ENCODE measurements around the gene C1orf159.

The C1orf159 gene

DNA sequence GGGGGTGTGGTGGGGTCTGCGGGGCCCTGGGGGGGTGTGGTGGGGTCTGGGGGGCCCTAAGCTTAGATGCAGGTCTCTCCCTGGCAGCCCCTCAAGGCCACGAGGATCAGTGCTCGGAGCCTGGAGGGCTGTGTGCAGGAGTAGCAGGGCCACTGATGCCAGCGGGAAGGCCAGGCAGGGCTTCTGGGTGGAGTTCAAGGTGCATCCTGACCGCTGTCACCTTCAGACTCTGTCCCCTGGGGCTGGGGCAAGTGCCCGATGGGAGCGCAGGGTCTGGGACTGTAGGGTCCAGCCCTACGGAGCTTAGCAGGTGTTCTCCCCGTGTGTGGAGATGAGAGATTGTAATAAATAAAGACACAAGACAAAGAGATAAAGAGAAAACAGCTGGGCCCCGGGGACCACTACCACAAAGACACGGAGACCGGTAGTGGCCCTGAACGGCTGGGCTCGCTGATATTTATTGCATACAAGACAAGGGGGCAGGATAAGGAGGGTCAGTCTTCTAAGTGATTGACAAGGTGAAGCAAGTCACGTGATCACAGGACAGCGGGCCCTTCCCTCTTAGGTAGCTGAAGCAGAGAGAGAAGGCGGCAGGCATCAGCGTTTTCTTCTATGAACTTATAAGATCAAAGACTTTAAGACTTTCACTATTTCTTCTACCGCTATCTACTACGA is 50.5 kb downstream of the C1orf159 start:
- Histone ChIP-seq H3K27ac (no peak overlapping the region), H3K4me3 (no peak overlapping the region)
- DNase-seq (ENCODE audit: low spot score) = no peak
- TF ChIP-seq, protein P1, sequence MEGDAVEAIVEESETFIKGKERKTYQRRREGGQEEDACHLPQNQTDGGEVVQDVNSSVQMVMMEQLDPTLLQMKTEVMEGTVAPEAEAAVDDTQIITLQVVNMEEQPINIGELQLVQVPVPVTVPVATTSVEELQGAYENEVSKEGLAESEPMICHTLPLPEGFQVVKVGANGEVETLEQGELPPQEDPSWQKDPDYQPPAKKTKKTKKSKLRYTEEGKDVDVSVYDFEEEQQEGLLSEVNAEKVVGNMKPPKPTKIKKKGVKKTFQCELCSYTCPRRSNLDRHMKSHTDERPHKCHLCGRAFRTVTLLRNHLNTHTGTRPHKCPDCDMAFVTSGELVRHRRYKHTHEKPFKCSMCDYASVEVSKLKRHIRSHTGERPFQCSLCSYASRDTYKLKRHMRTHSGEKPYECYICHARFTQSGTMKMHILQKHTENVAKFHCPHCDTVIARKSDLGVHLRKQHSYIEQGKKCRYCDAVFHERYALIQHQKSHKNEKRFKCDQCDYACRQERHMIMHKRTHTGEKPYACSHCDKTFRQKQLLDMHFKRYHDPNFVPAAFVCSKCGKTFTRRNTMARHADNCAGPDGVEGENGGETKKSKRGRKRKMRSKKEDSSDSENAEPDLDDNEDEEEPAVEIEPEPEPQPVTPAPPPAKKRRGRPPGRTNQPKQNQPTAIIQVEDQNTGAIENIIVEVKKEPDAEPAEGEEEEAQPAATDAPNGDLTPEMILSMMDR (IDR thresholded peaks at IDR 0.05) = no peak

DNA sequence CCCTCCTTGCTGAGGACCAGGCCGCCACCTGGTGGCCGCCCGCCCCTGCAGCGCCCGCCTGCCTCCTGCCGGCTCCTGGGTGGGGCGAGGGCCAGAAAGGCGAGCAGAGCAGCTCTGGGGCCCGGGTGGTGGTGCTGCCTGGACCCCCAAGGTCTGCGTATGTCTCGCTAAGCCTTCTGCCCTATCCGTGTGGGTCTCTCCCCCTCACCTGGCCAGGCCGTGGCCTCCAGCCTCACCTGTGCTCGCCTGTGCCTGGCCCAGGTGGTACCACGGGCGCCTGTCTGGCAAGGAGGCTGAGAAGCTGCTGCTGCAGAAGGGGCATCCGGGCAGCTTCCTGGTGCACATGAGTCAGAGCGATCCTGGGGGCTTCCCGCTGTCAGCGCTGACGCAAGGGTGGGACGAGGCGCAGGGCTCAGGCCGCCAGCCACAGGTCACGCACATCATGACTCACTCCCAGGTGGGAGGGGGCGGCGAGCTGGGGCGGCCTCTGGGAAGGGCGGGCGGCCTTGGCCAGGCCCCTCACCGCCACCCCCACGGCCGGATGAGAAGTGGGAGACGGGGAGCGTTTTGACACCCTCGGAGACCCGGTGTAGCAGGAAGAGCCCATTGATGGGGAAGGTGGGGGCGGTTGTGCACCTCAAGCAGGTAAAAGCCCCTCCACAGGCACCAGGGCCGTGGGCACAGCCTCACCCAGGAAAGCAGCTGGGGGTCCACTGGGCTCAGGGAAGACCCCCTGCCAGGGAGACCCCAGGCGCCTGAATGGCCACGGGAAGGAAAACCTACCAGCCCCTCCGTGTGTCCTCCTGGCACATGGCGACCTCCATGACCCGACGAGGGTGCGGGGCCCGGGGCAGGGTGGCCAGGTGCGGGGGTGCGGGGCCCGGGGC is 51.7 kb downstream of the C1orf159 start:
- no peak overlapping the region for H3K4me3 ChIP-seq
- H3K27ac ChIP-seq = no peak overlapping the region
- DNase-seq (ENCODE audit: low spot score) = no peak
- TF ChIP-seq, protein P1 (IDR thresholded peaks at IDR 0.05) = peak; percentile 85

DNA sequence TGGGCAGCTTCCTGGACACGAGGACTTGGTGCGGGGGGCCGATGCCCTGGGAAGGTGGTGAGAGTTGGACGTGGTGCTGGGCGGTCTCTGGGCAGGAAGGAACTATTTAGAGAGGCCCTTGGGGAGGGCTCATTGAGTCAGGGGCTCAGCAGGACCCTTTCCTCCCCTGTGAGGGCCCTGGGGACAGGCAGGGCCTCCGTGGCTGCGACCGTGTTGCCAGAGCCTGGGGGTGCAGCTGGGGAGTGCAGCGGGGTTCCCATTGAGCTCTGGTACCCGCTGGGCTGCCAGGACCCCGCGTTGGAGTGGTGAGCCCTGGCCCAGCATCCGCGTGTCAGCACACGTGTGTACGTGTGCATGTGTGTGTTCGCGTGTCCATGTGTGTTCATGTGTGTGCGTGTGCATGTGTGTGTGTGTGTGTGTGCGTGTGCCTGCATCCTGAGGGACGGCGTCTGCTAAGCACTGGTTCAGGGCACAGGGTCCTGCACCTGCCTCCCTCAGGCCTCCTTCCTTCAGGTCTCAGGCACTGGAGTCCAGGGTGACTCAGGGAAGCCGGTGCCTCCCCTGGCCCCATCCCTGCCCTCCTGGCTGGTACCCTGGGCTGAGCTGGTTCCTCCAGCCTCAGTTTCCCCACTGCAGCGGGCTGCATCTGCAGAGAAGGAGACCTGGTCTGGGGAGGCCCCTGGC is 52.5 kb downstream of the C1orf159 start:
- no peak for DNase-seq (ENCODE audit: low spot score)
- TF ChIP-seq, protein P1 (IDR thresholded peaks at IDR 0.05) = no peak
- no peak overlapping the region for H3K27ac ChIP-seq
- H3K4me3 ChIP-seq = no peak overlapping the region

DNA sequence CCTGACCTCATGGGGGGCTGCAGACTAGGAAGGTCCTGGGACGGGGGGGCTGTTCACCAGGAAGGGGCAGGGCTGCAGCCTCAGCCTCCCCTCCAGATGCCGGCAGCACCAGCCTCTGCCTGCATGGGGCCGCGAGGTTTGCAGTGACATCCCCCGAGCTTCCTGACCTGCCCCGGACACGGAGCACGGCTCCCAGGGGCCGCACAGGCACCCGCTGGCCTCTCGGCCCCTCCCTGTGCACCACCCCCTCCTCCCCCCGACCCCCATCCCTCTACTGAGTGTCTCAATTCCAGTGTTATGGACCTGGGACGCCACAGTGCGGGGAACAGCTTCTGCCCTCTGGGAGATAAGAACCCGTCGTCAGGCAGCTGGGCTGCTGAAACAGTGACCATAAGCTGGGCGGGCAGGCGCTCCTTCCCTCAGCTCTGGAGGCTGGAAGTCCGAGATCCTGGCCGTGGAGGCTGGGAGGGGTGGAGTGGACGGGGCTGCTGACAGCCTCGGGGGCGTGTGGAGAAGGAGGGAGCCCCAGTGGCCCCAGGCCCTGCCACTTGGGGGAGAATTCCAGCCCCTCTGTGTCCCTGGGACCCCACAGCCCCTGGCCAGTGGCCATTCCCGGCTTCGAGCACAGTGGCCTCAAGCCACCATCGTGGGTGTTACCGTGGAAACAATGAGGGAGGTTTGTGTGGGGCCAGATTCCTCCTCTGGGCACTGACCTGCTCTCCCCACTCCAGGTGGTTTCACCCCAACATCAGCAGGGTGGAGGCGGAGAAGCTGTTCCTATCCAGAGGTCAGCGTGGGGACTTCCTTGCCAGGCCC is 53.3 kb downstream of the C1orf159 start:
- DNase-seq (ENCODE audit: low spot score) = no peak
- no peak overlapping the region for H3K4me3 ChIP-seq
- no peak overlapping the region for H3K27ac ChIP-seq
- TF ChIP-seq, protein P1 (IDR thresholded peaks at IDR 0.05) = no peak

DNA sequence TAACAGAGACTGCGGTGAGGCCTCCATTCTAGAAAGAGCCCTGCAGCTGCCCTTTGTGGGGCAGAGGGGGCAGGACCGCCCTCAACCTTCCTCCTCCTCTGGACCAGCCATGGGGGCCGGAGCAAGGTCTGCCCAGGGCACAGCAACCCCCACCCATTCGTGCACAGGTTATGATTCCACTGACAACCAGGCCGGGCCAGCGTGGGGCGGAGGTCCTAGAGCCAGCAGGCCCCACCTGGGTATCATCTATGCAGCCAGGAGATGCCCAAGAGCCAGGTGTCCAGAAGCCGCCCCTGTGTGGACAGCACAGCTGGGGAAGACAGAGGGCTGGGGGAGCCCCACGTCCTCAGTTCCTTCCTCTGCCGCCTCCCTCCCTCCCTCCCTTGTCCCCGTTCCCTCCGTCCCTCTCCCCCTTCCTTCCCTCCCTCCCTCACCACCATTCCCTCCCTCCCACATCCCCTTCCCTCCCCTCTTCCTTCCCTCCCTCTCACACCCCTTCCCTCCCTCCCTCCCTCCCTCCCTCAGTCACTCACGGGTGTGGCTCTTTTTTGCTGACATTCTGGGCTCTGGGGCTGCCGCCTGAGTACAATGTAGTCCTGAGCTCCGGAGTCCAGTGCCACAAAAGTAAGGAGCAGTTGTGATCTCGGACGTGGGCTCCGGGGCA is 54.1 kb downstream of the C1orf159 start:
- no peak for DNase-seq (ENCODE audit: low spot score)
- TF ChIP-seq, protein P1 (IDR thresholded peaks at IDR 0.05) = no peak
- Histone ChIP-seq H3K4me3 (no peak overlapping the region), H3K27ac (no peak overlapping the region)
